HAP-1 (cell line): ENCODE results near the gene ADAP1.

Experiments used
- DNase-seq, 2 experiments: peaks; one replicate each; pipeline ENCODE4 v3.0.0-alpha.2; 2016 to 2020; ENCODE audit warnings: low spot score in 2 of 2
- H3K27me3 ChIP-seq: fragments of 250-450 bp; sonication (Bioruptor Pico); 2 replicates; pipeline ENCODE4 v1.5.1; 2020; ENCODE audit warnings: low read depth, mild to moderate bottlenecking, moderate library complexity
- H3K36me3 ChIP-seq: fragments of 250-450 bp; sonication (Bioruptor Pico); replicated peaks from 2 replicates; pipeline ENCODE4 v1.5.1; 2020; ENCODE audit warnings: mild to moderate bottlenecking
- H3K4me1 ChIP-seq: fragments of 250-450 bp; sonication (Bioruptor Pico); 2 replicates; pipeline ENCODE4 v1.5.1; 2020; ENCODE audit warnings: mild to moderate bottlenecking
- H3K4me3 ChIP-seq: fragments of 250-450 bp; sonication (Bioruptor Pico); 2 replicates; pipeline ENCODE4 v1.5.1; 2020; ENCODE audit warnings: mild to moderate bottlenecking, moderate library complexity
- H3K9me3 ChIP-seq: fragments of 250-450 bp; sonication (Bioruptor Pico); 2 replicates; pipeline ENCODE4 v1.5.1; 2020; ENCODE audit warnings: mild to moderate bottlenecking, moderate library complexity
- in situ Hi-C: fragments of 300-500 bp; cut with MboI; formaldehyde crosslinking; loops from 3 replicates; pipeline ENCODE4 v1.14.3; 2020; ENCODE audit warnings: low sequenced_read_pairs, inconsistent platforms, mixed read lengths

The ADAP1 gene

DNA sequence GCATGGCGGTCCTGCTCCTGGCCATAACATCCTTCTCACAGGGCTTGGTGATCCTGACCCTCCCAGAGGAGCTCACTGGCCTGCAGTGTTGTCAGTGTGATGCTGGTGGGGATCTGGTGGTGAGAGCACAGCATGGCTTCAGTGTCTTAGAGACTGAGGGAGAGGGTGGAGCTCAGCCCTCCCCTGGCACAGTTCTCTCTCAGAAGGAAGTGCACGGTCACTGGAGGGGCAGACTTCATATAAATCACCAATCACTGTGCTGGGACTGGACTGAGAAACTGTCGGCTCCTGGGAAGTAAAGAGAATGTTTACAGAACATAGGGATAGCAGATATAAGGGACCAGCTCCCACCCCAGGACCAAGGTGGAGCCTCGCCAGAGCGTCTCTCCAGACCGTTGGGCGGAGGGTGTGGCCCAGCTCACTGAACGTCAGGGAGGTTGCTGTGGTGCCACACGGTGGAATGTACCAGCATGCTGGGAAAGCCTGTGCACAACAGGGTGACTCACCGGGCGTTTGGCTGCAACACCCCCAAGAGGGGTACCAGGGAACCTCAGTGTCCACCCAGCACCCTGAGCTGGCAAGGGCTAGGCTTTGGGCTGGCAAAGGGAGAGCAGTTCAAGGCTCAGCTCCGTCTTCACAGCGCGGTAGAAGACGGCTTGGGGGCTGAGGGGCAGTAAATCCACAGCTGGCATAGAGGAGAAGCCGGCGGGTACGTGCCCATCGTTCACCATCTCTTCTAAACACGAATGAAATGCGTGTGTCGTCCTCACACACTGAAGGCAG is 86.9 kb downstream of the ADAP1 start:
- Histone ChIP-seq H3K4me1 (no peaks in the 10 kb centered on the region), H3K27me3 (no peaks in the 10 kb centered on the region), H3K4me3 (no peak overlapping the region), H3K9me3 (no peaks in the 10 kb centered on the region), H3K36me3 (peaks cover 58% of the 10 kb centered on the region)
- no peak for DNase-seq
- in situ Hi-C loops: no loop called here

DNA sequence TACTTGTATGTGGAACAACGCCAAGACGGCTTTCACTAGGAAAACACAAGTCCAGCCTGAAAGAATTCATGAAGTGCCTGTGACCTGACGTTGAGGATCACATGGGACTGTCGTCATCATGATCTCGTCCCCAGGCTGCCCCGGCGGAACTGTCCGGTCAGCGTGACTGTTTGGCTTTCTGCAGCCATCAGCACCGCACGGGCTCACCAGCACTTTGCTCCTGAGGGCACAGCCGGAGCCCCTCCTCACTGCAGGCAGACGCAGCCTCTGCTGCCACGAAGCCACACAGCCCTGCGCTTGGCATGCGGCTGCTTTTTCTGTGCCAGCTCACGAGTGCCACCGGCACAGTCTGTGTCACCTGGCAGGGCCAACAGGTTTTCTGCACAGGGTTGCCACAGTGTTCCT is 87.5 kb downstream of the ADAP1 start:
- H3K27me3 ChIP-seq: no peaks in the 10 kb centered on the region
- H3K4me3 ChIP-seq: no peak overlapping the region
- no peak for DNase-seq
- no peaks in the 10 kb centered on the region for H3K9me3 ChIP-seq
- in situ Hi-C loops: no loop called here
- no peaks in the 10 kb centered on the region for H3K4me1 ChIP-seq
- peaks cover 58% of the 10 kb centered on the region for H3K36me3 ChIP-seq

DNA sequence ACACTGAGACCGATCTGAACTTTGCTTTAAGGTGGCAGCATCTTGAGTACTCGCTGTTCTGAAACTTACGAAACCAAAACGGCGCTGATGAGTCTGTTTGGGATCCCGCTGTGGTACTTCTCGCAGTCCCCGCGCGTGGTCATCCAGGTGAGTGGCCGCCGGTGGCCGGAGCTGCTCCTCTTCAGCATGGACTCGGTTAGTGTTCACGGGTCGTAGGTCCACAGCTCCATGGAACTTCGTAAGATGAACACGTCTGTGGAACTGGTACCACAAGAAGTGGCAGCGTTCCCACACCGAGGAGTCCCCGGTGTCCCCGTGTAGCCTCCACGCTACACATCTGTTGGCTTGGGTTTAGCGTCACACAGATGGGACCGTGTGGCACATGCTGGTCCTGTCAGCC is 88.6 kb downstream of the ADAP1 start:
- peaks cover 66% of the 10 kb centered on the region for H3K36me3 ChIP-seq
- no peaks in the 10 kb centered on the region for H3K27me3 ChIP-seq
- no peaks in the 10 kb centered on the region for H3K9me3 ChIP-seq
- in situ Hi-C loops: no loop called here
- no peak for DNase-seq
- no peak overlapping the region for H3K4me3 ChIP-seq
- no peaks in the 10 kb centered on the region for H3K4me1 ChIP-seq

DNA sequence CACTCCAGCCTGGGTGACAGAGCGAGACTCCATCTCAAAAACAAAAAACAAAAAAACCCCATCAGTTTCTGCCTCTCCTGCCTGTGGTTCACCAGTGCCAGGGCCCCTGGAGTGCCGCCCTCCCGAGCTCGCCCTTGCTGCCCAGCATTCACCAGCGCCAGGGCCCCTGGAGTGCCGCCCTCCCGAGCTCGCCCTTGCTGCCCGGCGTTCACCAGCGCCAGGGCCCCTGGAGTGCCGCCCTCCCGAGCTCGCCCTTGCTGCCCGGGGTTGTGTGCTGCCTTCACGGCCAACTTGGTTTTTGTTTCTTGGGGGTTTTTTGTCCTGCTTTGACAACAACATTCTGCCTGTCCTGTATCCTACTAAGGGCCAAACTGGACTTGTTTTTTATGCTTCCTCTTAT is 91.4 kb downstream of the ADAP1 start:
- Histone ChIP-seq H3K36me3 (peaks cover 73% of the 10 kb centered on the region), H3K9me3 (no peaks in the 10 kb centered on the region), H3K4me1 (no peaks in the 10 kb centered on the region), H3K4me3 (no peak overlapping the region), H3K27me3 (no peaks in the 10 kb centered on the region)
- no peak for DNase-seq
- in situ Hi-C loops: no loop called here

DNA sequence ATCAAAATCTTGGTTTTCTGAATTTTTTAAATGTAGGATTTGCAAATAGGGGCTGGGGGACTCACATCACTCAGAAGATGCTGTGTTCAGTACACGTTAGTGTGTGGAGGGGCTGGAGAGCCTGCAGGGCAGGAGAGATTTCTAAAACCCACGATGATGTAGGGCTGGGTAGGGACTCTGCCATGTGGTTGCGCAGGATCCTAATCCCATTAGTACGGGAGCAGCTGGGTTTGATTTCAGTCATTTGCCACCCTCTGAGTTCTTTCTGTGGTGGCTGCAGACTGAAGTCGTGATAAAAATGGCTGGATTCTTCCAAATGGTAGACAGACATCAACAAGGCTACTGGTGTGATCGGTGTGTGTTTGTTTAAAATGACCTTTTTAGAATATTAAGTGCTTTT is 92.3 kb downstream of the ADAP1 start:
- DNase-seq: no peak
- Histone ChIP-seq H3K36me3 (peaks cover 70% of the 10 kb centered on the region), H3K9me3 (no peaks in the 10 kb centered on the region), H3K4me1 (no peaks in the 10 kb centered on the region), H3K4me3 (no peak overlapping the region), H3K27me3 (no peaks in the 10 kb centered on the region)
- in situ Hi-C loops: no loop called here

DNA sequence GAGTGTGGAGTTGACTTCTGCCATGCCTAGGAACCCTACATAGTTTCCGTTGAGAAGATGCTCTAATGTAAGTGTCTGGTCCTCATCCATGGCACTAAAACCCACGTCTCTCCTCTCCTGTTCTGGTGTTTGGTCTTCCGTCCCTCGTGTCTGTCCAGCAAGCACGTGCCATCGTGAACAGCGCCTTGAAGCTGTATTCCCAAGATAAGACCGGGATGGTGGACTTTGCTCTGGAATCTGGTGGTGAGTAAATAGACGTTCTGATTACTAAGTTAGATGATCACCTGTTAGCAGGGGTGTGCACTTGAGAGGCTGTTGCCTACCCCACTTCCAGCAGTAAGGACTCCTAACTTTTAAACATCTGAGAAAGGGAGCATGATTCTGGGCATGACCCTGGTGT is 93.3 kb downstream of the ADAP1 start:
- DNase-seq: no peak
- Histone ChIP-seq H3K9me3 (no peaks in the 10 kb centered on the region), H3K36me3 (peaks cover 71% of the 10 kb centered on the region), H3K4me3 (no peak overlapping the region), H3K4me1 (no peaks in the 10 kb centered on the region), H3K27me3 (no peaks in the 10 kb centered on the region)
- in situ Hi-C loops: no loop called here

DNA sequence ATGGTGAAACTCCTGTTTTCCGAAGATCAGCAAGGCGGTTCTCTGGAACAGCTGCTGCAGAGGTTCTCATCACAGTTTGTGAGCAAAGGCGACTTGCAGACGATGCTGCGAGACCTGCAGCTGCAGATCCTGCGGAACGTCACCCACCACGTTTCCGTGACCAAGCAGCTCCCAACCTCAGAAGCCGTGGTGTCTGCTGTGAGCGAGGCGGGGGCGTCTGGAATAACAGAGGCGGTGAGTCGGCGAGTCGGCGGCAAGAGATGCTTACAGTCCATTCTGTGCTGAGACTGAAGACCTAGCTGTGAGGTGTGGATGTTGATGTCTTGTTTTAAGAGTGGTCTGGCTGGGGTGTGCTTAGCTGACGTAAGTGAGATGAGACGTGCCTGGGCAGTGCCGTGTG is 94.3 kb downstream of the ADAP1 start:
- DNase-seq: no peak
- Histone ChIP-seq H3K27me3 (no peaks in the 10 kb centered on the region), H3K4me1 (no peaks in the 10 kb centered on the region), H3K4me3 (no peak overlapping the region), H3K9me3 (no peaks in the 10 kb centered on the region), H3K36me3 (peaks cover 71% of the 10 kb centered on the region)
- in situ Hi-C loops: no loop called here

DNA sequence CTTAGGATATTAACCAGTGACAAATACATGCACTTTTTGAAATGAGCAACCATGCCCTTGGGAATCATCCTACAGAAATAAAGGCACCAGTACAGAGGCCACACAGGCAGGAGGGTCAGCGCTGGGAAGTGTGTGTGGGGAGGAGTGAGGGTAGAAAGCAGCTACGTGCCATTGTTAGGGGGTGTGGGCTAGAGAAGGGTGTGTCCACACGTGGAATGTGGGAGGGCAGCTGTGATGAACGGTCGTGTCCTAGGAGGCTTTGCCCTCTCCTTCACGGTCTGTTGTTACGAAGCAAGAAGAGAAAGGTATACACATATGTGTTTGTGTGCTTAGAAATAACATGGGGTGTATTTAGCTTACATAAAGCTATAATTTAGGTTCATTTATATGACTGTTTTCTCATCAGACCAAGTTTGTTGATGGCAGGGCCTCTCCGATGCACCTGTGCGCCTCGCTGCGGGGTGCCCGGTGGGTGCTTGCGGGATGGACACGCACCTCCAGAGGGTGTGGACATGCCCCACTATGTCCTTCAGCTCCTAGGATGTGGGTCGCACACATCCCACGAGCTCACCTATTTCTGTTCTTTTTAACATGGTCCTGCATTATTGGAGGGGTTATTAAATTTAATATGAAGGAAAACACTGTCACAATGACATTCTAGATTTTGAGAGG is 95.0 kb downstream of the ADAP1 start:
- Histone ChIP-seq H3K36me3 (peaks cover 73% of the 10 kb centered on the region), H3K4me1 (no peaks in the 10 kb centered on the region), H3K27me3 (no peaks in the 10 kb centered on the region), H3K4me3 (no peak overlapping the region), H3K9me3 (no peaks in the 10 kb centered on the region)
- DNase-seq: peak in 1 of 2 experiments; percentile 6
- in situ Hi-C loops: no loop called here

DNA sequence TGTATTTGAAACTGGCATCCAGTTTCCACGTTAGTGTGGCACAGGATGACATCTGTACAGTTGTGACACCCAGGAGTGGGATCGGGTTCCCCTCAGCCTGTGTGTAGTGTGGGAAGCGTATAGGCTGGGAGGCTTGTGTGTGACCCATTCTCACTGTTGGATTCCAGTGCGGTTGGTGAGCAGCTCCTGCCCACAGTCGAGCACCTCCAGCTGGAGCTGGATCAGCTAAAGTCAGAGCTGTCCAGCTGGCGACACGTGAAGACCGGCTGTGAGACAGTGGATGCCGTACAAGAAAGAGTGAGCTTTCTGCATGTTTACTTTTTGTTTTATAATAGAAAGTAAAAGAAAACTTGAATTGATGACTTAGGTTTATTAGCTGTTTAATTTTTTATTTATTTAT is 96.8 kb downstream of the ADAP1 start:
- in situ Hi-C loops: no loop called here
- DNase-seq: no peak
- no peaks in the 10 kb centered on the region for H3K9me3 ChIP-seq
- H3K4me3 ChIP-seq: no peak overlapping the region
- peaks cover 83% of the 10 kb centered on the region for H3K36me3 ChIP-seq
- no peaks in the 10 kb centered on the region for H3K27me3 ChIP-seq
- no peaks in the 10 kb centered on the region for H3K4me1 ChIP-seq

DNA sequence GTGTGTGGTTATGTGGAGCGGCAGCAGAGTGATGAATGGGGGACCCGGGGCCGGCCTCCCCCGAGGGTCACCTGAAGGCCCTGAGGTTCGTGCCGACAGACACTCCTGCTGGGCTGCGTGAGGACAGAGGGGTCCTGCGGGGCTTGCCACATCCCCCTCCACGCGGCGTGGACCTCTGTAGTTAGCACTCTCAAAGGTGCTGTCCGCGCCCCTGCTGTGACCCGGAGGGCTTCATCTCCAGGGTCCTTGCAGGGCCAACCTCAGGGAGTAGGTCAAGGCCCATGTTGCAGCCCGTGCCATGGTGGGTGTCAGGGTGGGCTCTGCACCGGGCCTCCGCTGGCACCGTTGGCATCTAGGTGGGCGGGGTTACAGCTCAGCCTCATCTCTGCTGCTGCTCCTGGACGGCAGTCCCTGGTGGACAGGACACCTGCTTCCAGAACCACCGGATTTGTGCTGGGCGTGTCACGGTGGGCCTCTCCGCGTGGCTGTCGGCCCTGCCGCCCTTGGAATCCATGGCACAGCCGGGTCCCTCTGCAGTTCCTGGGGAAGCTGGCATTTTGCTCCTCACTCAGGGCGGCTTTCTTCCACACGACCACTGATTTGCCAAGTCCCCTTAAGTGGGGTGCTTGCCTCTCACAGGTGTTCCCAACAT is 97.9 kb downstream of the ADAP1 start:
- Histone ChIP-seq H3K9me3 (no peaks in the 10 kb centered on the region), H3K27me3 (no peaks in the 10 kb centered on the region), H3K4me3 (no peak overlapping the region), H3K36me3 (peaks cover 80% of the 10 kb centered on the region), H3K4me1 (no peaks in the 10 kb centered on the region)
- peak in 1 of 2 experiments; percentile 4 for DNase-seq
- in situ Hi-C loops: no loop called here

DNA sequence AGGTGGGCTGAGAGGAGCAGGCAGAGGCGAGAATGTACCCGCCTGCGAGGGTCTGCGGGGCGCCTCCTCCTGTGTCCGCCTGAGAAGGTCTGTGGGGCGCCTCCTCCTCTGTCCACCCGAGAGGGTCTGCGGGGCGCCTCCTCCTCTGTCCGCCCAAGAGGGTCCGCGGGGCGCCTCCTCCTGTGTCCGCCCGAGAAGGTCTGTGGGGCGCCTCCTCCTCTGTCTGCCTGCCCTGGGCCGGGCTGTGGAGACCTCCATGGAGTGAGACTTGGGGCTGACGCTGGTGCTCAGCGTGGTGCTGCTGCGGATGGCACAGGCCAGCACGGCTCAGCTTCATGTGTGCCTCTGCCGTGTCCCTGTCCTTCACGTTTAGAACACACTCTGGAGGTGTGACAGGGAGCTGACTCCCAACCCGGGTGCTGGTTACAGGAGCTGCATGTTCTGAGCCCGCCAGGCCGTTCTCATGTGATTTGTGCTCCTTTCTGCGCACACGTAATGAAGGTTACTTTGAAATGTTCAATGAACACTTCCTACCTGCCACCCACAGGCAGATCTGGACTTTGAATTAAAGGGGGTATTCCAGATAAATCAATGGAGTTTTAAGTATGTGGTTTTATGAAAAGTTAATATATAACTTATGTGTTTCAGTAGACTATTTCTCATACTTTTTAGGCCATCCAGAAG is 98.7 kb downstream of the ADAP1 start:
- H3K9me3 ChIP-seq: no peaks in the 10 kb centered on the region
- peak in 1 of 2 experiments; percentile 3 for DNase-seq
- H3K27me3 ChIP-seq: no peaks in the 10 kb centered on the region
- H3K4me1 ChIP-seq: no peaks in the 10 kb centered on the region
- peaks cover 72% of the 10 kb centered on the region for H3K36me3 ChIP-seq
- H3K4me3 ChIP-seq: no peak overlapping the region
- in situ Hi-C loops: no loop called here

DNA sequence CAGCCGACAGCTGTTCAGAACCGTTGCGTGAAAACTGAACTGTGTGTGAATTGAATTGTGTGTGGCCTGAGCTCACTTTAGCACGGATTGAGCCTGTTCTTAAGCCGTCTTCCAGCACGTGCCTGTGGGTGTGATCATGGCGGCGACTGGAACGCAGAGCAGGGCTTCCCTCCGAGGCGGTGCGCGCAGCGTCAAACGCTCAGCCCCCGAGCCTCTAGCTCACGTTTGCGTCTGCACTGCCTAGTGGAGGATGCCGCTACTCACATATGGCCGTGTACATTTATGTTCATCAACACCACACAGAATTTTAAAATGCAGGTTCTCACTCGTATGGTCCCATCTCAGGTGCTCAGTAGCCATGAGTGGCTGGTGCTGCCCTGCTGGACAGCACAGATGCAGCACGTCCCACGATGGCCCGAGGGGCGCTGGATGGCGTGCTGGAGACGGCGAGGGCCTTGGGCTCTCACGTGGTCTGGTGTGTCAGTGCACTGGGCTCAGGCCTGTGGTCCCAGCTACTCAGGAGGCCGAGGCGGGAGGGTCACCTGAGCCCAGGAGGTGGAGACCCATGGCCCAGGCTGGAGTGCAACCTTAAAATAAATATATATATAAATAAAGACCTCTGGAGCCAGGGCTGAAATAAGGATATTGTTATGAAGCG is 100.2 kb downstream of the ADAP1 start:
- H3K4me1 ChIP-seq: no peaks in the 10 kb centered on the region
- H3K4me3 ChIP-seq: no peak overlapping the region
- in situ Hi-C loops: no loop called here
- H3K36me3 ChIP-seq: peaks cover 65% of the 10 kb centered on the region
- DNase-seq: peak in 1 of 2 experiments; percentile 7
- H3K27me3 ChIP-seq: no peaks in the 10 kb centered on the region
- H3K9me3 ChIP-seq: no peaks in the 10 kb centered on the region

DNA sequence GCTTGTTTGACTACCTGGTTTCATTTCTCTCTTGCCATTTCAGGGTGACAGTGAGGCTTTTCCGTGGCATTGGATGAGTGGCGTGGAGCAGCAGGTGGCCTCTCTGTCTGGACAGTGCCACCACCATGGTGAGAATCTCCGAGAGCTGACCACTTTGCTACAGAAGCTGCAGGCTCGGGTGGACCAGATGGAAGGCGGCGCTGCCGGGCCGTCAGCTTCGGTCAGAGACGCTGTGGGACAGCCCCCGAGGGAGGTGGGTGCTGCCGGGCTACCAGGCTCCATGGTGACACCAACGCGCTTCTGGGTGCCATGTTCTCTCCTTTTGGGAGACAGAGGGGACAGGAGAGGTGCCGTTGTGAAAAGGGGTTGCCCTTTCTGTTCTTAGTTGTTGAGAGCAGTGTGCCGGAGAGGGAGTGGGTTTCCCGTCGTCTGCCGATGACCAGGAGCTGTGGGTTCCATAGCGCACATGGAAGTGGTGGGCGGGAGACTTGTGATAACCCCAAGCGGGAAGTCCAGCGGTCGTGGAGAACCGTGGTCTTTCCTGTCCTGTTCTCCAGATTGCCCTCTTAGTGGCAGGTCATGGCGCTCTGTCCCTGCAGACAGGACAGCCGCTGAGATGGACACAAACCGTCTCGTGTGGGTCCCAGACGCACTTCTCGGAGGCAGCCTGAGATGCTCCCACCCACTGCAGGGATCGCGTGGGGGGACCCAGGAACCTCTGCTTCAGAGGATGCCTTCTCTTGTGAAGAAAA is 100.9 kb downstream of the ADAP1 start:
- H3K36me3 ChIP-seq: peaks cover 68% of the 10 kb centered on the region
- DNase-seq: peak in 1 of 2 experiments; percentile 3

More for the DNA sequence above, 100.9 kb downstream of the ADAP1 start:
- Histone ChIP-seq H3K27me3 (no peaks in the 10 kb centered on the region), H3K9me3 (no peaks in the 10 kb centered on the region), H3K4me1 (no peaks in the 10 kb centered on the region), H3K4me3 (no peak overlapping the region)
- in situ Hi-C loops: no loop called here
